Neural progenitor cell (in vitro differentiated cells): ENCODE data around the gene COL8A1. TPM values are rescaled to one million over a fixed set of nuclear protein-coding genes. Genes with fewer than 3 reads are reported as not detected.
A peak's percentile ranks its signal among the peaks of the same experiment; 100 is the strongest.

ENCODE experiments used
- DNase-seq: peaks from one replicate; pipeline ENCODE4 v3.0.0-alpha.2; 2016; ENCODE audit warnings: low spot score
- H2AFZ ChIP-seq: fragments of 200-600 bp; sonication (generic); replicated peaks from 2 replicates; pipeline ENCODE4 v1.6.1; 2016; ENCODE audit warnings: antibody characterized with exemption
- H3F3A ChIP-seq: fragments of 200-600 bp; sonication (generic); 2 replicates; pipeline ENCODE4 v1.6.1; 2016; ENCODE audit warnings: antibody characterized with exemption, low read depth
- H3K27ac ChIP-seq: fragments of 200-600 bp; sonication (generic); 2 replicates; pipeline ENCODE4 v1.5.1; 2016; ENCODE audit warnings: mild to moderate bottlenecking
- H3K27me3 ChIP-seq: fragments of 200-600 bp; sonication (generic); 2 replicates; pipeline ENCODE4 v1.6.1; 2016; ENCODE audit warnings: mild to moderate bottlenecking, moderate library complexity
- H3K36me3 ChIP-seq: fragments of 200-600 bp; sonication (generic); 2 replicates; pipeline ENCODE4 v1.5.1; 2016
- H3K4me1 ChIP-seq: fragments of 200-600 bp; sonication (generic); 2 replicates; pipeline ENCODE4 v1.6.1; 2016; ENCODE audit warnings: mixed run types
- H3K4me2 ChIP-seq: fragments of 200-600 bp; sonication (generic); 2 replicates; pipeline ENCODE4 v1.6.1; 2016
- H3K4me3 ChIP-seq: fragments of 200-600 bp; sonication (generic); 2 replicates; pipeline ENCODE4 v1.5.1; 2016
- H3K79me2 ChIP-seq: fragments of 200-600 bp; sonication (generic); 2 replicates; pipeline ENCODE4 v1.6.1; 2016; ENCODE audit warnings: low read depth
- H3K9ac ChIP-seq: fragments of 200-600 bp; sonication (generic); 2 replicates; pipeline ENCODE4 v1.6.1; 2016
- H3K9me3 ChIP-seq: fragments of 200-600 bp; sonication (generic); 2 replicates; pipeline ENCODE4 v1.5.1; 2016; ENCODE audit warnings: low read depth
- H4K20me1 ChIP-seq: fragments of 200-600 bp; sonication (generic); 2 replicates; pipeline ENCODE4 v1.6.1; 2016; ENCODE audit warnings: low read depth
- H3K27ac Mint-ChIP-seq: 3 replicates; pipeline ENCODE4 v1.8.0; 2021; ENCODE audit warnings: mixed read lengths
- H3K27me3 Mint-ChIP-seq: 2 replicates; pipeline ENCODE4 v1.8.0; 2022; ENCODE audit warnings: low read depth, mild to moderate bottlenecking, inconsistent platforms, moderate library complexity, mixed read lengths; ENCODE audit not compliant: insufficient read depth
- H3K36me3 Mint-ChIP-seq: 3 replicates; pipeline ENCODE4 v1.8.0; 2021; ENCODE audit warnings: mixed read lengths
- H3K4me1 Mint-ChIP-seq: 3 replicates; pipeline ENCODE4 v1.8.0; 2021; ENCODE audit warnings: mixed read lengths
- H3K4me3 Mint-ChIP-seq: 3 replicates; pipeline ENCODE4 v1.8.0; 2021; ENCODE audit warnings: mild to moderate bottlenecking, moderate library complexity, mixed read lengths
- H3K9me3 Mint-ChIP-seq: 3 replicates; pipeline ENCODE4 v1.8.0; 2020; ENCODE audit warnings: mixed read lengths
- EZH2 ChIP-seq: fragments of 200-600 bp; sonication (generic); IDR thresholded peaks from 2 replicates; pipeline ENCODE4 v1.6.1; 2017; ENCODE audit warnings: antibody characterized with exemption, mild to moderate bottlenecking, moderate library complexity
- EZH2phosphoT487 ChIP-seq: fragments of 200-600 bp; sonication (generic); IDR thresholded peaks from 2 replicates; pipeline ENCODE4 v1.6.1; 2017; ENCODE audit warnings: antibody characterized with exemption
- total RNA-seq: library from RNA; depleted of rRNA; stranded (reverse); fragments of >200 nt; gene quantifications from 2 replicates; pipeline ENCODE4 v1.2.3, GENCODE V29; 2015; ENCODE audit warnings: low replicate concordance
- TF ChIP-seq, protein P1 (sequence below): fragments of 200-600 bp; sonication (generic); IDR thresholded peaks from 2 replicates; pipeline ENCODE4 v1.5.1; 2017; ENCODE audit warnings: antibody characterized with exemption, mild to moderate bottlenecking

The COL8A1 gene
- total RNA-seq, 1 donor from 2014 or later, result not detected

DNA sequence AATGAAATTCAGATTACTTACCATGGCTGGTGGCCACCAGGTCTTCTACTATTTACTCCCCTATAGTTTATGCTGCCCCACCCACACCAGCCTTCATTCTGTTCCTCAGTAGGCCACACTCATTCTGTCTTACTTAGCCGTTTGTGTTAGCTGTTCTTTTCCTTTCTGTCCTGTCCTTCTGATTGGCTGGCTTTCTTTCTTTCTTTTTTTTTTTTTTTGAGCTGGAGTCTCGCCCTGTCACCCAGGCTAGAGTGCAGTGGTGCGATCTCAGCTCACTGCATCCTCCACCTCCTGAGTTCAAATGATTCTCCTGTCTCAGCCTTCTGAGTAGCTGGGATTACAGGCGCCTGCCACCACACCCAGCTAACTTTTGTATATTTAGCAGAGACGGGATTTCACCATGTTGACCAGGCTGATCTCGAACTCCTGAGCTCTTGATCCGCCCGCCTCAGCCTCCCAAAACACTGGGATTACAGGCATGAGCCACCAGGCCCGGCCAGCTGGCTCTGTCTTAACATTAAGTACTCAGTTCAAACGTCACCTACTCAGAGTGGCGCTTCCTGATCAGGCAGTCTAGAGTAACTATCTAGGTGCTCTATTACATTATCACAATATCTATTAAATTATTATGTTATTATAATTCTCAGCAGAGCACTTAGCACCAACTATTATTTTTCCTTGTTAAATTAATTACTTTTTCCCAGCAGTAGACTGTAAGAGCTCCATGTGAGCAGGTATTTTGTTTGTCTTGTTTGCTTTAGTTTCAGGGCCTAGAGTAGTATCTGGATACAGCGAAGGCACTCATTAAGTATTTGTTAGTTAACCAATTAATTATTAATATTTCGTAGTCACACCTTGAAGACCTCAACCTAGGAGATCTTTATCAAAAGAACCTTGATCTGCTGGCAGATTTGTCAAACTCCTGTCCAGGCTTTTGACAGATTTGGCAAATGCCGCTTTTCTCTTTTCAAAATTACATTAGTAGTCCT, 185.6 kb downstream of the COL8A1 start:
- Histone ChIP-seq H3K36me3 (no peaks in the 10 kb centered on the region), H3K27ac (no peak overlapping the region), H3K4me3 (no peak overlapping the region), H4K20me1 (no peaks in the 10 kb centered on the region), H3K79me2 (peaks cover 78% of the 10 kb centered on the region), H2AFZ (no peak overlapping the region), H3K27me3 (no peaks in the 10 kb centered on the region), H3K9ac (no peak overlapping the region), H3K9me3 (no peaks in the 10 kb centered on the region), H3K4me1 (peaks cover 5% of the 10 kb centered on the region), H3K4me2 (no peak overlapping the region), H3F3A (no peaks in the 10 kb centered on the region)
- H3K4me3 Mint-ChIP-seq, result no peak overlapping the region
- peak; percentile 9 for DNase-seq
- H3K9me3 Mint-ChIP-seq, result no peaks in the 10 kb centered on the region
- H3K27ac Mint-ChIP-seq, result no peak overlapping the region
- TF ChIP-seq, protein P1, sequence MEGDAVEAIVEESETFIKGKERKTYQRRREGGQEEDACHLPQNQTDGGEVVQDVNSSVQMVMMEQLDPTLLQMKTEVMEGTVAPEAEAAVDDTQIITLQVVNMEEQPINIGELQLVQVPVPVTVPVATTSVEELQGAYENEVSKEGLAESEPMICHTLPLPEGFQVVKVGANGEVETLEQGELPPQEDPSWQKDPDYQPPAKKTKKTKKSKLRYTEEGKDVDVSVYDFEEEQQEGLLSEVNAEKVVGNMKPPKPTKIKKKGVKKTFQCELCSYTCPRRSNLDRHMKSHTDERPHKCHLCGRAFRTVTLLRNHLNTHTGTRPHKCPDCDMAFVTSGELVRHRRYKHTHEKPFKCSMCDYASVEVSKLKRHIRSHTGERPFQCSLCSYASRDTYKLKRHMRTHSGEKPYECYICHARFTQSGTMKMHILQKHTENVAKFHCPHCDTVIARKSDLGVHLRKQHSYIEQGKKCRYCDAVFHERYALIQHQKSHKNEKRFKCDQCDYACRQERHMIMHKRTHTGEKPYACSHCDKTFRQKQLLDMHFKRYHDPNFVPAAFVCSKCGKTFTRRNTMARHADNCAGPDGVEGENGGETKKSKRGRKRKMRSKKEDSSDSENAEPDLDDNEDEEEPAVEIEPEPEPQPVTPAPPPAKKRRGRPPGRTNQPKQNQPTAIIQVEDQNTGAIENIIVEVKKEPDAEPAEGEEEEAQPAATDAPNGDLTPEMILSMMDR, result no peak
- no peak for TF ChIP-seq EZH2phosphoT487
- no peak for TF ChIP-seq EZH2
- H3K4me1 Mint-ChIP-seq, result peaks cover 15% of the 10 kb centered on the region
- no peaks in the 10 kb centered on the region for H3K36me3 Mint-ChIP-seq
- peaks cover 2% of the 10 kb centered on the region for H3K27me3 Mint-ChIP-seq

GRCh38 chr3:99825004-99825640, 186.7 kb downstream of the COL8A1 start:
- Histone ChIP-seq H3K27me3 (no peaks in the 10 kb centered on the region), H3K36me3 (no peaks in the 10 kb centered on the region), H3K9me3 (no peaks in the 10 kb centered on the region), H4K20me1 (no peaks in the 10 kb centered on the region), H3K27ac (no peak overlapping the region), H2AFZ (no peak overlapping the region), H3F3A (no peaks in the 10 kb centered on the region), H3K4me2 (no peak overlapping the region), H3K79me2 (peaks cover 79% of the 10 kb centered on the region), H3K4me3 (no peak overlapping the region), H3K9ac (no peak overlapping the region), H3K4me1 (peaks cover 5% of the 10 kb centered on the region)
- TF ChIP-seq, protein P1, result no peak
- no peak for TF ChIP-seq EZH2
- no peak for TF ChIP-seq EZH2phosphoT487
- no peaks in the 10 kb centered on the region for H3K36me3 Mint-ChIP-seq
- no peak overlapping the region for H3K4me3 Mint-ChIP-seq
- DNase-seq, result no peak
- no peak overlapping the region for H3K27ac Mint-ChIP-seq
- no peaks in the 10 kb centered on the region for H3K9me3 Mint-ChIP-seq
- H3K27me3 Mint-ChIP-seq, result peaks cover 2% of the 10 kb centered on the region
- H3K4me1 Mint-ChIP-seq, result peaks cover 13% of the 10 kb centered on the region

DNA sequence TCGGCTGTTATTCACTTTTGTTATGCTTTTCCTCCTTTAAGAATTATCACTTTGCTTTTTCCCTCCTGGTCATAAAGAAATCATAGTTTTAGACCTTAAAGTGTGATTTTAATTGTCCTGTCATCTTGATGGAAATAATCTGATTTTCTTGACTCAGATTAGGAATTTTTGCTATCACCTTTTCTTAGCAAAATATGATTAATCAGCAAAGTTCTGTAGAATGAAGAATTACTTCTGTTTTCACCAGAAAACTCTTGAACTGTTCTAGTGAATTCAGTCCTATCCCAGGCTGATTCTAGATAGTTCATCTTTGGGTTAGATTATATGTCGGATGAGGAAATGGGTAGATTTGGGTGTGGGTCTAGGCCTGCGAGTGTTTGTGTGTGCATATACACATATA, 191.4 kb downstream of the COL8A1 start:
- Histone ChIP-seq H3K4me3 (no peak overlapping the region), H2AFZ (no peak overlapping the region), H3F3A (no peaks in the 10 kb centered on the region), H3K79me2 (peaks cover 56% of the 10 kb centered on the region), H3K4me1 (no peaks in the 10 kb centered on the region), H3K27ac (no peak overlapping the region), H3K9me3 (no peaks in the 10 kb centered on the region), H3K4me2 (no peak overlapping the region), H3K9ac (no peak overlapping the region), H3K27me3 (no peaks in the 10 kb centered on the region), H3K36me3 (no peaks in the 10 kb centered on the region), H4K20me1 (no peaks in the 10 kb centered on the region)
- TF ChIP-seq, protein P1, result no peak
- no peak for DNase-seq
- no peaks in the 10 kb centered on the region for H3K36me3 Mint-ChIP-seq
- no peaks in the 10 kb centered on the region for H3K9me3 Mint-ChIP-seq
- H3K4me1 Mint-ChIP-seq, result peaks cover 7% of the 10 kb centered on the region
- H3K27me3 Mint-ChIP-seq, result peaks cover 2% of the 10 kb centered on the region
- H3K4me3 Mint-ChIP-seq, result no peak overlapping the region
- no peak overlapping the region for H3K27ac Mint-ChIP-seq
